LNCaP clone FGC (cell line): ENCODE measurements around the gene HOXA6.

ENCODE experiments used
- DNase-seq: peaks from one replicate; pipeline ENCODE4 v3.0.0-alpha.2; 2011; ENCODE audit warnings: low read depth
- H3K4me3 ChIP-seq: 2 replicates; pipeline ENCODE4 v1.5.1; 2011; ENCODE audit warnings: mild to moderate bottlenecking, low read depth, low read length, control low read depth
- CTCF ChIP-seq: IDR thresholded peaks from 2 replicates; pipeline ENCODE4 v1.5.1; 2012; ENCODE audit warnings: mild to moderate bottlenecking; ENCODE audit not compliant: control insufficient read depth, insufficient read depth; ENCODE audit errors: extremely low read depth

HOXA6 gene

GRCh38 chr7:27116962-27117886, 30.4 kb downstream of the HOXA6 start:
- TF ChIP-seq CTCF = no peak
- no peak overlapping the region for H3K4me3 ChIP-seq
- DNase-seq = no peak

- TF ChIP-seq CTCF = no peak
- H3K4me3 ChIP-seq = no peak overlapping the region
- no peak for DNase-seq
Observed at GRCh38 chr7:27116031-27116961, 31.3 kb downstream of the HOXA6 start.

GRCh38 chr7:27115221-27116026, 32.1 kb downstream of the HOXA6 start:
- DNase-seq = no peak
- TF ChIP-seq CTCF = no peak
- H3K4me3 ChIP-seq = no peak overlapping the region

GRCh38 chr7:27114881-27115220, 32.7 kb downstream of the HOXA6 start:
- TF ChIP-seq CTCF = no peak
- no peak overlapping the region for H3K4me3 ChIP-seq
- DNase-seq = no peak

GRCh38 chr7:27113991-27114769, 33.4 kb downstream of the HOXA6 start:
- H3K4me3 ChIP-seq = no peak overlapping the region
- no peak for DNase-seq

More at GRCh38 chr7:27113991-27114769, 33.4 kb downstream of the HOXA6 start:
- no peak for TF ChIP-seq CTCF
